IMR-90 (cell line): ENCODE measurements around the gene CYP26B1.

ENCODE experiments used
- BHLHE40 ChIP-seq: fragments of 150-350 bp; IDR thresholded peaks from 2 replicates; pipeline ENCODE4 v1.6.1; 2016; ENCODE audit warnings: mild to moderate bottlenecking, low read depth, low read length
- CTCF ChIP-seq: conservative IDR thresholded peaks from 2 replicates; pipeline ENCODE4 v1.5.1; 2012; ENCODE audit warnings: mild to moderate bottlenecking, low read depth, low read length, improper control_type of control experiment
- ELK1 ChIP-seq: fragments of 150-350 bp; IDR thresholded peaks from 2 replicates; pipeline ENCODE4 v1.6.1; 2016; ENCODE audit warnings: low read depth, mild to moderate bottlenecking, low read length, moderate library complexity, borderline replicate concordance
- FOS ChIP-seq: fragments of 150-350 bp; IDR thresholded peaks from 2 replicates; pipeline ENCODE4 v1.6.1; 2016; ENCODE audit warnings: low read depth, low read length
- MAFK ChIP-seq: IDR thresholded peaks from 2 replicates; pipeline ENCODE4 v1.6.1; 2012; ENCODE audit warnings: low read depth, low read length, improper control_type of control experiment
- MAZ ChIP-seq: IDR thresholded peaks from 2 replicates; pipeline ENCODE4 v1.6.1; 2012; ENCODE audit warnings: low read depth, mild to moderate bottlenecking, low read length, improper control_type of control experiment, moderate library complexity, borderline replicate concordance
- MXI1 ChIP-seq: IDR thresholded peaks from 2 replicates; pipeline ENCODE4 v1.6.1; 2012; ENCODE audit warnings: low read depth, mild to moderate bottlenecking, low read length, moderate library complexity, borderline replicate concordance
- POLR2A ChIP-seq: IDR thresholded peaks from 2 replicates; pipeline ENCODE4 v1.6.1; 2012; ENCODE audit warnings: mild to moderate bottlenecking, low read depth, low read length
- RAD21 ChIP-seq: IDR thresholded peaks from 2 replicates; pipeline ENCODE4 v1.6.1; 2012; ENCODE audit warnings: low read length, improper control_type of control experiment
- RCOR1 ChIP-seq: IDR thresholded peaks from 2 replicates; pipeline ENCODE4 v1.6.1; 2012; ENCODE audit warnings: mild to moderate bottlenecking, low read length, improper control_type of control experiment; ENCODE audit not compliant: insufficient replicate concordance
- RFX5 ChIP-seq: IDR thresholded peaks from 2 replicates; pipeline ENCODE4 v1.8.0; 2012; ENCODE audit warnings: low read depth, mild to moderate bottlenecking, low read length, moderate library complexity
- SMC3 ChIP-seq: fragments of 150-350 bp; IDR thresholded peaks from 2 replicates; pipeline ENCODE4 v1.6.1; 2016; ENCODE audit warnings: low read depth, mild to moderate bottlenecking, antibody characterized with exemption, low read length, moderate library complexity
- USF2 ChIP-seq: fragments of 150-350 bp; IDR thresholded peaks from 2 replicates; pipeline ENCODE4 v1.6.1; 2017; ENCODE audit warnings: mild to moderate bottlenecking, antibody characterized with exemption, low read length, low read depth

GRCh38 chr2:72111061-72111460 is 36.6 kb downstream of the CYP26B1 start:
- TF ChIP-seq RAD21 (no peak), POLR2A (no peak), CTCF (no peak), RFX5 (no peak), MAFK (no peak), MXI1 (no peak), SMC3 (no peak), USF2 (no peak), FOS (no peak), RCOR1 (no peak), BHLHE40 (no peak), ELK1 (no peak), MAZ (no peak)
